Dermis lymphatic vessel endothelial cell (primary cell): ENCODE data around the gene SUPT3H. TPM values are rescaled to one million over a fixed set of nuclear protein-coding genes. Genes with fewer than 3 reads are reported as not detected.

Experiments used
- total RNA-seq: library from RNA; depleted of rRNA; stranded (reverse); fragments of >200 nt; gene quantifications from 2 replicates; pipeline ENCODE4 v1.2.1, GENCODE V29; 2014

The SUPT3H gene
- 1.6 and 4.8 TPM in 2 replicates for total RNA-seq

GRCh38 chr6:45377554-45378333 lies at the start of gene SUPT3H:
SUPT3H (minus strand) TSS chr6:45377934.

DNA sequence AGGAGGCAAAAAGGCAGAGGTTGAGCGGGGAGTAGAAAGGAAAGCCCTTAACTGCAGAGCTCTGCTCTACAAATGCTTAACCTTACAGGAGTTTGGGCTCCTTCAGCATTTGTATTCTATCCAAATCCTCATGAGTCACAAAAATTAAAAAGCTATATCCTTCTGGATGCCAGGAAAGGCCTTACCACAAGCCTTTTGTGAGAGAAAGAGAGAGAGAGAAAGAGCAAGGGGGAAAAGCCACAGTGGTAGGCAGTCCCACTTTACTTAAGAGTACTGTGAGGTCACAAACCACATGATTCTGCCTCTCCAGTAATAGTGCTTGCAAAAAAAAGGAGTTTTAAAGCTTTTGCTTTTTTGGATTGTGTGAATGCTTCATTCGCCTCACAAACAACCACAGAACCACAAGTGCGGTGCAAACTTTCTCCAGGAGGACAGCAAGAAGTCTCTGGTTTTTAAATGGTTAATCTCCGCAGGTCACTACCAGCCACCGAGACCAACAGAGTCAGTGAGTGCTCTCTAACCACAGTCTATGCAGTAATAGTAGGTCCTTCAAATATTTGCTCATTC lies 49.7 kb downstream of the SUPT3H start, which contains the start of gene RUNX2:
TSS of gene RUNX2 (plus strand) at position 375 of the 567 bp plus-strand sequence. CDS start 397 bp downstream, outside the sequence.

Other genes starting within 250 kb of the SUPT3H start
- under 0.01 TPM in 1 of 2 replicates, not detected in the other for gene RUNX2, start 49.6 kb downstream of the SUPT3H start, total RNA-seq